ENCODE results near the gene B4GALNT2.

B4GALNT2 gene

GRCh38 chr17:49224198-49224996 is 91.8 kb downstream of the B4GALNT2 start:
- Mint-ChIP-seq H3K27ac (peak overlapping the region; percentile 73), H3K4me1 (peaks cover 68% of the 10 kb centered on the region)

DNA sequence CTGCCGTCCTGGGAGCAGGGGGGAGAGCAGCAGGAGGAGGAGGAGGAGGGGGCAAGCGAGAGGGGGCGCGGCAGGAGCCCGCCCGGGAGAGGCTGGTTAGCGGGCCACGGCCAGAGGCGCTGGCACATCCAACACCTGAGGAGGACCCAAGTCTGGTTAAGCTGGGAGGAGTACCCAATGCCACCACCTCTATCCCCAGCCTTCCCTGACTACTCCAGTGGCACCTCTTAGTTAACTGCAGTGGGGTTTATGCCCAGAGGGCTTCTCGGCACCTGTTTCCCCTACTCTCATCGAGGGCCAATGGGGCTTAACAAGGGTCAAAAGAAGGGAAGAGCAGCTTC is 92.4 kb downstream of the B4GALNT2 start:
- H3K4me1 Mint-ChIP-seq, result peaks cover 68% of the 10 kb centered on the region

More at GRCh38 chr17:49224198-49224996, 91.8 kb downstream of the B4GALNT2 start:
- peaks cover 74% of the 10 kb centered on the region for H3K36me3 Mint-ChIP-seq
- H3K4me3 Mint-ChIP-seq, result peak overlapping the region; percentile 72
- ATAC-seq, result peak; percentile 44
- peak in 1 of 2 donors; percentile 76 for DNase-seq (ENCODE audit: low spot score in 2 of 2)
- no peaks in the 10 kb centered on the region for H3K9me3 Mint-ChIP-seq

GRCh38 chr17:49225554-49226236 is 93.1 kb downstream of the B4GALNT2 start:
- ATAC-seq, result no peak
- Mint-ChIP-seq H3K4me1 (peaks cover 68% of the 10 kb centered on the region), H3K36me3 (peaks cover 61% of the 10 kb centered on the region), H3K9me3 (no peaks in the 10 kb centered on the region), H3K4me3 (peak overlapping the region; percentile 72), H3K27ac (peak overlapping the region; percentile 82)
- no peak for DNase-seq (ENCODE audit: low spot score in 2 of 2)

More for the DNA sequence above, 92.4 kb downstream of the B4GALNT2 start:
- H3K27ac Mint-ChIP-seq, result peak overlapping the region; percentile 73
- peaks cover 68% of the 10 kb centered on the region for H3K36me3 Mint-ChIP-seq
- H3K4me3 Mint-ChIP-seq, result peak overlapping the region; percentile 72
- ATAC-seq, result no peak
- no peak for DNase-seq (ENCODE audit: low spot score in 2 of 2)
- no peaks in the 10 kb centered on the region for H3K9me3 Mint-ChIP-seq
